ENCODE data around the gene BTN1A1. TPM values are rescaled to one million over a fixed set of nuclear protein-coding genes. Genes with fewer than 3 reads are reported as not detected.

BTN1A1 gene
- total and polyA plus RNA-seq, 12 donors, result not detected

- intact Hi-C loops (cut with DNase I), result loop anchor here in 2 of 10 donors (5.0 kb wide), 2 partner anchors 68 to 108 kb away; partner anchors contain the start of gene BTN3A1 (in 1 of the 2)
- ATAC-seq (no peak), DNase-seq (no peak)
- Histone ChIP-seq H3K27me3 (no peaks in the 10 kb centered on the region), H3K9me3 (peaks cover 0 to 14% (median 0%) of the 10 kb centered on the region in 11 donors), H3K4me3 (no peak overlapping the region), H3K36me3 (peaks cover 0 to 50% (median 30%) of the 10 kb centered on the region in 9 donors), H3K4me1 (peaks cover 0 to 20% (median 15%) of the 10 kb centered on the region in 9 donors), H3K27ac (no peak overlapping the region)
- no peak for TF ChIP-seq CTCF (IDR thresholded peaks at IDR 0.05)
- WGBS, 2 donors, result 87 to 88% methylated on average over 4 of the region's 4 CpGs
Measured at GRCh38 chr6:26470643-26471042, 29.5 kb upstream of the BTN1A1 start.

GRCh38 chr6:26471970-26472369 lies 28.1 kb upstream of the BTN1A1 start:
- ATAC-seq (no peak), DNase-seq (no peak)
- H3K27ac ChIP-seq, result peak overlapping the region in 1 of 10 donors; percentile 95
- no peak overlapping the region for H3K4me3 ChIP-seq
- intact Hi-C loops (cut with DNase I), result loop anchor here in 2 of 10 donors (2.0 to 5.0 kb wide), 3 partner anchors 31 to 110 kb away; partner anchors contain the start of genes BTN3A1 (in 1 of the 2) and BTN3A3 (in 1 of the 2)
- peaks cover 0 to 14% (median 0%) of the 10 kb centered on the region in 11 donors for H3K9me3 ChIP-seq
- TF ChIP-seq CTCF (IDR thresholded peaks at IDR 0.05), result no peak
- peaks cover 0 to 36% (median 16%) of the 10 kb centered on the region in 9 donors for H3K36me3 ChIP-seq
- H3K4me1 ChIP-seq, result peaks cover 0 to 34% (median 15%) of the 10 kb centered on the region in 9 donors
- no peaks in the 10 kb centered on the region for H3K27me3 ChIP-seq

- Histone ChIP-seq H3K27ac (peak overlapping the region in 8 of 10 donors; percentile 77 to 95 (median 90)), H3K27me3 (no peaks in the 10 kb centered on the region), H3K4me3 (no peak overlapping the region), H3K4me1 (peaks cover 0 to 41% (median 15%) of the 10 kb centered on the region in 9 donors), H3K9me3 (peaks cover 0 to 14% (median 0%) of the 10 kb centered on the region in 11 donors), H3K36me3 (peaks cover 0 to 29% (median 9%) of the 10 kb centered on the region in 9 donors)
- TF ChIP-seq CTCF (IDR thresholded peaks at IDR 0.05), result no peak
- WGBS, 2 donors, result 96 to 99% methylated on average over 4 of the region's 4 CpGs
- intact Hi-C loops (cut with DNase I), result loop anchor here in 2 of 10 donors (2.0 to 5.0 kb wide), 3 partner anchors 32 to 110 kb away; partner anchors contain the start of genes BTN3A1 (in 1 of the 2) and BTN3A3 (in 1 of the 2)
- no peak for DNase-seq
- no peak for ATAC-seq
Measured at GRCh38 chr6:26472549-26473290, 27.4 kb upstream of the BTN1A1 start.

- Histone ChIP-seq H3K9me3 (peaks cover 0 to 14% (median 0%) of the 10 kb centered on the region in 11 donors), H3K36me3 (peaks cover 0 to 22% (median 4%) of the 10 kb centered on the region in 9 donors), H3K27ac (peak overlapping the region; percentile 77 to 95 (median 90)), H3K4me1 (peaks cover 0 to 48% (median 15%) of the 10 kb centered on the region in 9 donors), H3K27me3 (no peaks in the 10 kb centered on the region), H3K4me3 (peak overlapping the region in 9 of 10 donors; percentile 42 to 66 (median 55))
- 87 to 88% methylated on average over 1 of the region's 1 CpG for WGBS, 2 donors
- TF ChIP-seq CTCF (IDR thresholded peaks at IDR 0.05), result no peak
- DNase-seq (no peak), ATAC-seq (no peak)
- intact Hi-C loops (cut with DNase I), result loop anchor here in 2 of 10 donors (2.0 to 5.0 kb wide), 3 partner anchors 33 to 111 kb away; partner anchors contain the start of genes BTN3A1 (in 1 of the 2) and BTN3A3 (in 1 of the 2)
Measured at GRCh38 chr6:26473429-26473757, 26.7 kb upstream of the BTN1A1 start.
